IMR-90 (cell line): ENCODE results near the gene ZFHX3. TPM values are rescaled to one million over a fixed set of nuclear protein-coding genes. Genes with fewer than 3 reads are reported as not detected.
A peak's percentile ranks its signal among the peaks of the same experiment; 100 is the strongest.

Source experiments
- ATAC-seq: fragments of 200-7000 bp; cut with Tn5 transposase; 2 replicates; pipeline ENCODE4 v1.9.1; 2020; ENCODE audit warnings: low read depth, mild to moderate bottlenecking, moderate library complexity
- BruUV-seq: library from RNA; stranded (reverse); fragments of 400-500 nt; replicated peaks from 2 replicates; lab custom pipeline; 2021; lab: Mats Ljungman, UMichigan
- CTCF ChIA-PET: fragments of 300-600 bp; formaldehyde crosslinking; extraction: SDS; loops from one replicate; lab custom pipeline; 2021; ENCODE audit warnings: antibody characterized with exemption; lab: Yijun Ruan, JAX
- POLR2A ChIA-PET: fragments of 300-600 bp; sonication (Branson Sonifier 250); formaldehyde crosslinking; loops from one replicate; lab custom pipeline; 2022; ENCODE audit warnings: antibody characterized with exemption; ENCODE audit not compliant: unreplicated experiment; lab: Charles Lee
- DNase-seq: peaks from one replicate; pipeline ENCODE4 v3.0.0; 2013
- H2AFZ ChIP-seq: replicated peaks from 2 replicates; pipeline ENCODE3; 2013; ENCODE audit warnings: low read length, mild to moderate bottlenecking; ENCODE audit not compliant: poor library complexity
- H2AK5ac ChIP-seq: 2 replicates; pipeline ENCODE4 v1.6.1; 2013; ENCODE audit warnings: low read depth, low read length, inconsistent platforms
- H2AK9ac ChIP-seq: replicated peaks from 2 replicates; pipeline ENCODE3; 2013; ENCODE audit warnings: mild to moderate bottlenecking, low read depth, low read length, moderate library complexity; ENCODE audit not compliant: poor library complexity
- H2BK120ac ChIP-seq: 2 replicates; pipeline ENCODE4 v1.6.1; 2013; ENCODE audit warnings: low read depth, low read length, inconsistent platforms
- H2BK15ac ChIP-seq: 3 replicates; pipeline ENCODE4 v1.6.1; 2013; ENCODE audit warnings: low read depth, low read length, inconsistent platforms
- H2BK20ac ChIP-seq: 2 replicates; pipeline ENCODE4 v1.6.1; 2013; ENCODE audit warnings: low read depth, mild to moderate bottlenecking, inconsistent platforms, low read length, moderate library complexity
- H2BK5ac ChIP-seq: 2 replicates; pipeline ENCODE4 v1.6.1; 2013; ENCODE audit warnings: mild to moderate bottlenecking, low read depth, low read length, inconsistent platforms; ENCODE audit not compliant: poor library complexity, severe bottlenecking
- H3K14ac ChIP-seq: replicated peaks from 2 replicates; pipeline ENCODE4 v1.6.1; 2013; ENCODE audit warnings: low read depth, low read length, inconsistent platforms
- H3K18ac ChIP-seq: 2 replicates; pipeline ENCODE4 v1.6.1; 2013; ENCODE audit warnings: low read depth, low read length, control low read depth
- H3K23ac ChIP-seq: 2 replicates; pipeline ENCODE4 v1.6.1; 2013; ENCODE audit warnings: low read depth, low read length, inconsistent platforms
- H3K27ac ChIP-seq: 2 replicates; pipeline ENCODE4 v1.5.1; 2013; ENCODE audit warnings: mild to moderate bottlenecking, control low read depth, low read length; ENCODE audit not compliant: insufficient read depth
- H3K27me3 ChIP-seq: 2 replicates; pipeline ENCODE4 v1.6.1; 2013; ENCODE audit warnings: low read length; ENCODE audit not compliant: control insufficient read depth, insufficient read depth
- H3K36me3 ChIP-seq: 2 replicates; pipeline ENCODE4 v1.6.1; 2013; ENCODE audit warnings: low read length, mixed read lengths; ENCODE audit not compliant: control insufficient read depth, insufficient read depth
- H3K4ac ChIP-seq: 2 replicates; pipeline ENCODE4 v1.6.1; 2013; ENCODE audit warnings: low read depth, low read length, inconsistent platforms
- H3K4me1 ChIP-seq: 2 replicates; pipeline ENCODE4 v1.6.1; 2013; ENCODE audit warnings: low read length, mixed read lengths; ENCODE audit not compliant: control insufficient read depth, insufficient read depth
- H3K4me2 ChIP-seq: 2 replicates; pipeline ENCODE4 v1.6.1; 2013; ENCODE audit warnings: low read depth, mild to moderate bottlenecking, control low read depth, low read length, moderate library complexity
- H3K4me3 ChIP-seq: 2 replicates; pipeline ENCODE4 v1.5.1; 2013; ENCODE audit warnings: low read depth, mild to moderate bottlenecking, control low read depth, low read length, moderate library complexity; ENCODE audit not compliant: insufficient read depth
- H3K56ac ChIP-seq: 2 replicates; pipeline ENCODE4 v1.6.1; 2013; ENCODE audit warnings: low read length, inconsistent platforms; ENCODE audit not compliant: insufficient read depth; ENCODE audit errors: extremely low read depth
- H3K79me1 ChIP-seq, 2 experiments: 2 replicates each; pipeline ENCODE4 v1.6.1; 2013; ENCODE audit warnings: low read length in 2 of 2, inconsistent platforms in 1 of 2, low read depth in 1 of 2
- H3K9ac ChIP-seq: 2 replicates; pipeline ENCODE4 v1.6.1; 2013; ENCODE audit warnings: low read depth, low read length, control low read depth
- H3K9me1 ChIP-seq: 2 replicates; pipeline ENCODE4 v1.6.1; 2013; ENCODE audit warnings: low read length, inconsistent platforms; ENCODE audit not compliant: insufficient read depth
- H3K9me3 ChIP-seq: 2 replicates; pipeline ENCODE4 v1.6.1; 2013; ENCODE audit warnings: low read length; ENCODE audit not compliant: control insufficient read depth, insufficient read depth
- H4K20me1 ChIP-seq: 2 replicates; pipeline ENCODE4 v1.6.1; 2013; ENCODE audit warnings: low read length, inconsistent platforms; ENCODE audit not compliant: insufficient read depth
- H4K5ac ChIP-seq: 2 replicates; pipeline ENCODE4 v1.6.1; 2013; ENCODE audit warnings: mild to moderate bottlenecking, low read depth, low read length, control low read depth
- H4K8ac ChIP-seq, 2 experiments: 2 replicates each; pipeline ENCODE4 v1.6.1; 2013; ENCODE audit warnings: low read depth in 2 of 2, low read length in 2 of 2, control low read depth in 1 of 2, inconsistent platforms in 1 of 2
- H4K91ac ChIP-seq: 2 replicates; pipeline ENCODE4 v1.6.1; 2013; ENCODE audit warnings: low read depth, low read length, inconsistent platforms; ENCODE audit not compliant: insufficient read depth
- WGBS, 2 experiments: methylation state at CpG; one replicate each; pipeline versions ENCODE4 v1.1.5 to v1.1.7; 2013; ENCODE audit warnings: missing lambda C conversion rate in 2 of 2; ENCODE audit not compliant: insufficient read length in 1 of 2; ENCODE audit errors: extremely low coverage in 2 of 2; 5-methylcytosine and 5-hydroxymethylcytosine counted together
- dilution Hi-C: fragments of 300-500 bp; cut with HindIII; formaldehyde crosslinking; loops from one replicate; pipeline ENCODE4 v1.14.3; 2018; ENCODE audit warnings: low sequenced_read_pairs; ENCODE audit not compliant: unreplicated experiment
- in situ Hi-C: fragments of 300-500 bp; cut with MboI; formaldehyde crosslinking; loops from 3 replicates; pipeline ENCODE4 v1.14.3; 2019; ENCODE audit warnings: low sequenced_read_pairs, inconsistent platforms, mixed read lengths
- intact Hi-C: fragments of 100-400 bp; cut with micrococcal nuclease; formaldehyde crosslinking; loops from 2 replicates; pipeline ENCODE4 v1.10.0; 2022
- polyA plus RNA-seq, 3 experiments: library from polyadenylated mRNA; depleted of rRNA; stranded (reverse); fragments of >200 nt; gene quantifications; 2 replicates each; pipeline ENCODE4 v1.2.3, GENCODE V29; 2012; ENCODE audit warnings: low replicate concordance in 1 of 3
- total RNA-seq: library from RNA; depleted of rRNA; stranded (reverse); fragments of >200 nt; gene quantifications from 2 replicates; pipeline ENCODE4 v1.2.3, GENCODE V29; 2012
- TF ChIP-seq, protein P1 (sequence below): fragments of 150-350 bp; IDR thresholded peaks from 2 replicates; pipeline ENCODE4 v1.6.1; 2017; ENCODE audit warnings: mild to moderate bottlenecking, antibody characterized with exemption, low read length, low read depth

ZFHX3 gene
- total and polyA plus RNA-seq, 2 of the 4 experiments (the other 2 are of a cell fraction): 1.4 to 1.7 TPM

DNA sequence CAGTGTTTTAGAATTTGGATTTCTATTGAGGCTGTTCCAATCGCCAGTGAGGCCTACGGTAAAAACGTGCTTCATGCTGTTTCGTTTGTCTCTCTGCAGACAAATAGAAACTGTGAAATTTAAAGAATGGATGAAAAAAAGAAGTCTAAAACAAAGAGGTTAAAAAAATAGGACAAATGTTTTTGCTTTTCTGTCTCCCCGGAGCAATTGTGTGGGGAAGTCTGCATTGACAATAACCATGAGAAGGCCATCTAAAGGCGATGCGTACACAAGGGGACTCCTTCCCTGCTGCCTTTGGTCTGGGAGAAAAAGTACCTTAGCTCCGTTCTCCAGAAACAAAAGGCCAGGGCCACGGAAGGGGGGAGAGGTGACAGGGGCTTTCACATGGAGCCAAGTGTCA is 4.6 kb upstream of the ZFHX3 start:
- Histone ChIP-seq H2AK9ac (peak overlapping the region; percentile 82), H4K20me1 (no peaks in the 10 kb centered on the region), H3K4me1 (peaks cover 41% of the 10 kb centered on the region), H4K8ac (peak overlapping the region; percentile 60 to 98), H3K27ac (peak overlapping the region; percentile 94), H3K9me3 (no peaks in the 10 kb centered on the region), H3K9me1 (0 out of 2 replicates have a peak, but pooled peaks cover 3% of the 10 kb centered on the region), H4K91ac (peak overlapping the region; percentile 99), H3K14ac (peak overlapping the region; percentile 95), H2AFZ (peak overlapping the region; percentile 72), H3K79me1 (peaks cover 24 to 67% of the 10 kb centered on the region in 2 experiments; a peak in 3 of 4 replicates), H3K4me3 (no peak overlapping the region), H2AK5ac (peak overlapping the region; percentile 85), H3K4ac (peak overlapping the region; percentile 98), H3K4me2 (peak overlapping the region; percentile 93), H3K18ac (peak overlapping the region; percentile 97), H3K56ac (peak overlapping the region; percentile 70), H2BK15ac (peak overlapping the region; percentile 96; the same call in 2 of the 3 replicates), H3K23ac (peak overlapping the region; percentile 100), H4K5ac (peak overlapping the region; percentile 99), H2BK120ac (peak overlapping the region; percentile 98), H3K9ac (peak overlapping the region; percentile 85), H3K27me3 (no peaks in the 10 kb centered on the region), H2BK5ac (peak overlapping the region; percentile 99), H3K36me3 (no peaks in the 10 kb centered on the region), H2BK20ac (peak overlapping the region; percentile 71)
- no TSS peak for BruUV-seq
- dilution Hi-C loops: no loop called here
- POLR2A ChIA-PET: interaction anchor here (0.7 kb wide), 1 partner anchor 180 kb away, joined by 4 read pairs; no protein-coding TSS in a partner anchor
- WGBS, 2 experiments: 7% methylated on average over 3 of the region's 9 CpGs; no CpG with 5 or more reads in 1 of the 2 experiments
- TF ChIP-seq, protein P1, sequence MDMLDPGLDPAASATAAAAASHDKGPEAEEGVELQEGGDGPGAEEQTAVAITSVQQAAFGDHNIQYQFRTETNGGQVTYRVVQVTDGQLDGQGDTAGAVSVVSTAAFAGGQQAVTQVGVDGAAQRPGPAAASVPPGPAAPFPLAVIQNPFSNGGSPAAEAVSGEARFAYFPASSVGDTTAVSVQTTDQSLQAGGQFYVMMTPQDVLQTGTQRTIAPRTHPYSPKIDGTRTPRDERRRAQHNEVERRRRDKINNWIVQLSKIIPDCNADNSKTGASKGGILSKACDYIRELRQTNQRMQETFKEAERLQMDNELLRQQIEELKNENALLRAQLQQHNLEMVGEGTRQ: no peak
- in situ Hi-C loops: loop anchor here (10.0 to 25.0 kb wide), 2 partner anchors 208 to 1235 kb away; partner anchors contain the start of gene PSMD7
- intact Hi-C loops: loop anchor here (5.0 to 10.0 kb wide), 6 partner anchors 362 to 928 kb away; no protein-coding TSS in a partner anchor
- CTCF ChIA-PET: no interaction called here
- DNase-seq: no peak
- no peak for ATAC-seq
